WTC11 (cell line): ENCODE measurements around the gene RIN3. TPM values are rescaled to one million over a fixed set of nuclear protein-coding genes. Genes with fewer than 3 reads are reported as not detected.

Source experiments
- E2F4 ChIP-seq: sonication (generic); formaldehyde crosslinking; IDR thresholded peaks from 2 replicates; pipeline ENCODE4 v1.8.1; 2022; ENCODE audit warnings: low read depth, mild to moderate bottlenecking, moderate library complexity, missing genetic modification reagents, borderline replicate concordance
- FOXK1 ChIP-seq: sonication (generic); formaldehyde crosslinking; IDR thresholded peaks from 2 replicates; pipeline ENCODE4 v1.8.0; 2022; ENCODE audit warnings: mild to moderate bottlenecking, moderate library complexity, missing genetic modification reagents
- GABPB1 ChIP-seq: sonication (generic); formaldehyde crosslinking; IDR thresholded peaks from 2 replicates; pipeline ENCODE4 v1.8.1; 2023; ENCODE audit warnings: mild to moderate bottlenecking, missing genetic modification reagents
- GTF2I ChIP-seq: fragments of 250-450 bp; sonication (Bioruptor Pico); conservative IDR thresholded peaks from 2 replicates; pipeline ENCODE4 v1.4.0; 2021; ENCODE audit warnings: mild to moderate bottlenecking
- HMGA2 ChIP-seq: fragments of 250-450 bp; sonication (Bioruptor Pico); IDR thresholded peaks from 2 replicates; pipeline ENCODE4 v1.4.0; 2021; ENCODE audit warnings: mild to moderate bottlenecking, moderate library complexity
- NFE2L1 ChIP-seq: sonication (generic); formaldehyde crosslinking; IDR thresholded peaks from 2 replicates; pipeline ENCODE4 v1.8.1; 2023; ENCODE audit warnings: missing genetic modification reagents
- OVOL2 ChIP-seq: fragments of 250-450 bp; sonication (Bioruptor Pico); IDR thresholded peaks from 2 replicates; pipeline ENCODE4 v1.9.0; 2021; ENCODE audit warnings: mild to moderate bottlenecking, borderline replicate concordance
- ZNF138 ChIP-seq: sonication (generic); formaldehyde crosslinking; conservative IDR thresholded peaks from 2 replicates; pipeline ENCODE4 v1.8.1; 2022; ENCODE audit warnings: mild to moderate bottlenecking, moderate library complexity, missing genetic modification reagents
- ZSCAN18 ChIP-seq: fragments of 250-450 bp; sonication (Bioruptor Pico); IDR thresholded peaks from 2 replicates; pipeline ENCODE4 v2.1.2; 2022; ENCODE audit warnings: mild to moderate bottlenecking, moderate library complexity
- total RNA-seq: library from RNA; stranded (reverse); gene quantifications from 3 replicates; pipeline ENCODE4 v1.2.3, GENCODE V29; 2021
- TF ChIP-seq, protein P1 (sequence below): sonication (generic); formaldehyde crosslinking; IDR thresholded peaks from 2 replicates; pipeline ENCODE4 v1.8.1; 2023; ENCODE audit warnings: mild to moderate bottlenecking, missing genetic modification reagents, borderline replicate concordance
- TF ChIP-seq, protein P2 (sequence below): sonication (generic); formaldehyde crosslinking; conservative IDR thresholded peaks from 2 replicates; pipeline ENCODE4 v1.8.1; 2023; ENCODE audit warnings: mild to moderate bottlenecking, low read depth, missing genetic modification reagents, moderate library complexity
- TF ChIP-seq, protein P3 (sequence below): sonication (generic); formaldehyde crosslinking; IDR thresholded peaks from 2 replicates; pipeline ENCODE4 v1.8.0; 2023; ENCODE audit warnings: missing genetic modification reagents, mild to moderate bottlenecking, borderline replicate concordance
- TF ChIP-seq, protein P4 (sequence below): sonication (generic); formaldehyde crosslinking; IDR thresholded peaks from 2 replicates; pipeline ENCODE4 v1.8.0; 2023; ENCODE audit warnings: missing genetic modification reagents

The RIN3 gene
- total RNA-seq, 1 experiment from 2014 or later, result 3.3 TPM

- TF ChIP-seq, protein P1, sequence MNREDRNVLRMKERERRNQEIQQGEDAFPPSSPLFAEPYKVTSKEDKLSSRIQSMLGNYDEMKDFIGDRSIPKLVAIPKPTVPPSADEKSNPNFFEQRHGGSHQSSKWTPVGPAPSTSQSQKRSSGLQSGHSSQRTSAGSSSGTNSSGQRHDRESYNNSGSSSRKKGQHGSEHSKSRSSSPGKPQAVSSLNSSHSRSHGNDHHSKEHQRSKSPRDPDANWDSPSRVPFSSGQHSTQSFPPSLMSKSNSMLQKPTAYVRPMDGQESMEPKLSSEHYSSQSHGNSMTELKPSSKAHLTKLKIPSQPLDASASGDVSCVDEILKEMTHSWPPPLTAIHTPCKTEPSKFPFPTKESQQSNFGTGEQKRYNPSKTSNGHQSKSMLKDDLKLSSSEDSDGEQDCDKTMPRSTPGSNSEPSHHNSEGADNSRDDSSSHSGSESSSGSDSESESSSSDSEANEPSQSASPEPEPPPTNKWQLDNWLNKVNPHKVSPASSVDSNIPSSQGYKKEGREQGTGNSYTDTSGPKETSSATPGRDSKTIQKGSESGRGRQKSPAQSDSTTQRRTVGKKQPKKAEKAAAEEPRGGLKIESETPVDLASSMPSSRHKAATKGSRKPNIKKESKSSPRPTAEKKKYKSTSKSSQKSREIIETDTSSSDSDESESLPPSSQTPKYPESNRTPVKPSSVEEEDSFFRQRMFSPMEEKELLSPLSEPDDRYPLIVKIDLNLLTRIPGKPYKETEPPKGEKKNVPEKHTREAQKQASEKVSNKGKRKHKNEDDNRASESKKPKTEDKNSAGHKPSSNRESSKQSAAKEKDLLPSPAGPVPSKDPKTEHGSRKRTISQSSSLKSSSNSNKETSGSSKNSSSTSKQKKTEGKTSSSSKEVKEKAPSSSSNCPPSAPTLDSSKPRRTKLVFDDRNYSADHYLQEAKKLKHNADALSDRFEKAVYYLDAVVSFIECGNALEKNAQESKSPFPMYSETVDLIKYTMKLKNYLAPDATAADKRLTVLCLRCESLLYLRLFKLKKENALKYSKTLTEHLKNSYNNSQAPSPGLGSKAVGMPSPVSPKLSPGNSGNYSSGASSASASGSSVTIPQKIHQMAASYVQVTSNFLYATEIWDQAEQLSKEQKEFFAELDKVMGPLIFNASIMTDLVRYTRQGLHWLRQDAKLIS (CRISPR knock-in tag), result no peak
- no peak for TF ChIP-seq NFE2L1 (CRISPR knock-in tag)
- no peak for TF ChIP-seq E2F4
- TF ChIP-seq, protein P2, sequence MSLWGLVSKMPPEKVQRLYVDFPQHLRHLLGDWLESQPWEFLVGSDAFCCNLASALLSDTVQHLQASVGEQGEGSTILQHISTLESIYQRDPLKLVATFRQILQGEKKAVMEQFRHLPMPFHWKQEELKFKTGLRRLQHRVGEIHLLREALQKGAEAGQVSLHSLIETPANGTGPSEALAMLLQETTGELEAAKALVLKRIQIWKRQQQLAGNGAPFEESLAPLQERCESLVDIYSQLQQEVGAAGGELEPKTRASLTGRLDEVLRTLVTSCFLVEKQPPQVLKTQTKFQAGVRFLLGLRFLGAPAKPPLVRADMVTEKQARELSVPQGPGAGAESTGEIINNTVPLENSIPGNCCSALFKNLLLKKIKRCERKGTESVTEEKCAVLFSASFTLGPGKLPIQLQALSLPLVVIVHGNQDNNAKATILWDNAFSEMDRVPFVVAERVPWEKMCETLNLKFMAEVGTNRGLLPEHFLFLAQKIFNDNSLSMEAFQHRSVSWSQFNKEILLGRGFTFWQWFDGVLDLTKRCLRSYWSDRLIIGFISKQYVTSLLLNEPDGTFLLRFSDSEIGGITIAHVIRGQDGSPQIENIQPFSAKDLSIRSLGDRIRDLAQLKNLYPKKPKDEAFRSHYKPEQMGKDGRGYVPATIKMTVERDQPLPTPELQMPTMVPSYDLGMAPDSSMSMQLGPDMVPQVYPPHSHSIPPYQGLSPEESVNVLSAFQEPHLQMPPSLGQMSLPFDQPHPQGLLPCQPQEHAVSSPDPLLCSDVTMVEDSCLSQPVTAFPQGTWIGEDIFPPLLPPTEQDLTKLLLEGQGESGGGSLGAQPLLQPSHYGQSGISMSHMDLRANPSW (CRISPR knock-in tag), result no peak
- no peak for TF ChIP-seq HMGA2 (CRISPR knock-in tag)
- TF ChIP-seq OVOL2, result no peak
- TF ChIP-seq GABPB1 (CRISPR knock-in tag), result no peak
- no peak for TF ChIP-seq ZNF138 (CRISPR knock-in tag)
- no peak for TF ChIP-seq ZSCAN18 (CRISPR knock-in tag)
- TF ChIP-seq GTF2I (CRISPR knock-in tag), result no peak
- TF ChIP-seq, protein P3, sequence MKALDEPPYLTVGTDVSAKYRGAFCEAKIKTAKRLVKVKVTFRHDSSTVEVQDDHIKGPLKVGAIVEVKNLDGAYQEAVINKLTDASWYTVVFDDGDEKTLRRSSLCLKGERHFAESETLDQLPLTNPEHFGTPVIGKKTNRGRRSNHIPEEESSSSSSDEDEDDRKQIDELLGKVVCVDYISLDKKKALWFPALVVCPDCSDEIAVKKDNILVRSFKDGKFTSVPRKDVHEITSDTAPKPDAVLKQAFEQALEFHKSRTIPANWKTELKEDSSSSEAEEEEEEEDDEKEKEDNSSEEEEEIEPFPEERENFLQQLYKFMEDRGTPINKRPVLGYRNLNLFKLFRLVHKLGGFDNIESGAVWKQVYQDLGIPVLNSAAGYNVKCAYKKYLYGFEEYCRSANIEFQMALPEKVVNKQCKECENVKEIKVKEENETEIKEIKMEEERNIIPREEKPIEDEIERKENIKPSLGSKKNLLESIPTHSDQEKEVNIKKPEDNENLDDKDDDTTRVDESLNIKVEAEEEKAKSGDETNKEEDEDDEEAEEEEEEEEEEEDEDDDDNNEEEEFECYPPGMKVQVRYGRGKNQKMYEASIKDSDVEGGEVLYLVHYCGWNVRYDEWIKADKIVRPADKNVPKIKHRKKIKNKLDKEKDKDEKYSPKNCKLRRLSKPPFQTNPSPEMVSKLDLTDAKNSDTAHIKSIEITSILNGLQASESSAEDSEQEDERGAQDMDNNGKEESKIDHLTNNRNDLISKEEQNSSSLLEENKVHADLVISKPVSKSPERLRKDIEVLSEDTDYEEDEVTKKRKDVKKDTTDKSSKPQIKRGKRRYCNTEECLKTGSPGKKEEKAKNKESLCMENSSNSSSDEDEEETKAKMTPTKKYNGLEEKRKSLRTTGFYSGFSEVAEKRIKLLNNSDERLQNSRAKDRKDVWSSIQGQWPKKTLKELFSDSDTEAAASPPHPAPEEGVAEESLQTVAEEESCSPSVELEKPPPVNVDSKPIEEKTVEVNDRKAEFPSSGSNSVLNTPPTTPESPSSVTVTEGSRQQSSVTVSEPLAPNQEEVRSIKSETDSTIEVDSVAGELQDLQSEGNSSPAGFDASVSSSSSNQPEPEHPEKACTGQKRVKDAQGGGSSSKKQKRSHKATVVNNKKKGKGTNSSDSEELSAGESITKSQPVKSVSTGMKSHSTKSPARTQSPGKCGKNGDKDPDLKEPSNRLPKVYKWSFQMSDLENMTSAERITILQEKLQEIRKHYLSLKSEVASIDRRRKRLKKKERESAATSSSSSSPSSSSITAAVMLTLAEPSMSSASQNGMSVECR, result no peak
- TF ChIP-seq, protein P4, sequence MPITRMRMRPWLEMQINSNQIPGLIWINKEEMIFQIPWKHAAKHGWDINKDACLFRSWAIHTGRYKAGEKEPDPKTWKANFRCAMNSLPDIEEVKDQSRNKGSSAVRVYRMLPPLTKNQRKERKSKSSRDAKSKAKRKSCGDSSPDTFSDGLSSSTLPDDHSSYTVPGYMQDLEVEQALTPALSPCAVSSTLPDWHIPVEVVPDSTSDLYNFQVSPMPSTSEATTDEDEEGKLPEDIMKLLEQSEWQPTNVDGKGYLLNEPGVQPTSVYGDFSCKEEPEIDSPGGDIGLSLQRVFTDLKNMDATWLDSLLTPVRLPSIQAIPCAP (CRISPR knock-in tag), result no peak
- no peak for TF ChIP-seq FOXK1 (CRISPR knock-in tag)
These were observed 152.7 kb downstream of the RIN3 start (continued) for GRCh38 chr14:92666251-92666650.
